ENCODE results near the gene INS.
"Not testable (repeated sequence)": the region's sequence is repeated elsewhere in the genome, so short reads cannot be mapped to it uniquely, and the experiment has no call there.

DNA sequence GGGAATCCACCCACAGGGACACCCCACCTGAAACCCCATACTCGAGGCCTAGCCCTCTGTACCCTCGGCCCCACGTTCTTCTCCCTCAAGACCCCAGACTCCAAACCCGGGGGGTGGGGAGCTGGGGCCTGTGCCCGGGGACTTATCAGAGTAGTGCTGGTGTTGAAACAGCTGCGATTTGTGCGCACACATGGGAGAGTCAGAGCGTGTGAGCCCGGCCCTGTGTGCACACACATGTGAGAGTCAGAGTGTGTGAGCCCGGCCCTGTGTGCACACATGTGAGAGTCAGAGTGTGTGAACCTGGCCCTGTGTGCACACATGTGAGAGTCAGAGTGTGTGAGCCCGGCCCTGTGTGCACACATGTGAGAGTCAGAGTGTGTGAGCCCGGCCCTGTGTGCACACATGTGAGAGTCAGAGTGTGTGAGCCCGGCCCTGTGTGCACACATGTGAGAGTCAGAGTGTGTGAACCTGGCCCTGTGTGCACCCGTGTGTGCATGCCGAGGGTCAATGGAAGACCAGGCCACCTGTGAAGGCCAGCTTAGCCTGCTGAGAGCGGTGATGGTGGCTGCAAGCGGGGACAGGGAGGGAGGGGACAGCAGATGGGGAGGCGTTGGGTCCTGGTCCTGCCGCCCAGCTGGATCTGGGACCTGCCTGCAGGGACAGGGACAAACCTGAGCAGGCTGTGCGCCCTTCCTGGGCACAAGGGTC, 33.0 kb upstream of the INS start:
- TF ChIP-seq, protein P1, sequence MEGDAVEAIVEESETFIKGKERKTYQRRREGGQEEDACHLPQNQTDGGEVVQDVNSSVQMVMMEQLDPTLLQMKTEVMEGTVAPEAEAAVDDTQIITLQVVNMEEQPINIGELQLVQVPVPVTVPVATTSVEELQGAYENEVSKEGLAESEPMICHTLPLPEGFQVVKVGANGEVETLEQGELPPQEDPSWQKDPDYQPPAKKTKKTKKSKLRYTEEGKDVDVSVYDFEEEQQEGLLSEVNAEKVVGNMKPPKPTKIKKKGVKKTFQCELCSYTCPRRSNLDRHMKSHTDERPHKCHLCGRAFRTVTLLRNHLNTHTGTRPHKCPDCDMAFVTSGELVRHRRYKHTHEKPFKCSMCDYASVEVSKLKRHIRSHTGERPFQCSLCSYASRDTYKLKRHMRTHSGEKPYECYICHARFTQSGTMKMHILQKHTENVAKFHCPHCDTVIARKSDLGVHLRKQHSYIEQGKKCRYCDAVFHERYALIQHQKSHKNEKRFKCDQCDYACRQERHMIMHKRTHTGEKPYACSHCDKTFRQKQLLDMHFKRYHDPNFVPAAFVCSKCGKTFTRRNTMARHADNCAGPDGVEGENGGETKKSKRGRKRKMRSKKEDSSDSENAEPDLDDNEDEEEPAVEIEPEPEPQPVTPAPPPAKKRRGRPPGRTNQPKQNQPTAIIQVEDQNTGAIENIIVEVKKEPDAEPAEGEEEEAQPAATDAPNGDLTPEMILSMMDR (IDR thresholded peaks at IDR 0.05) = not testable (repeated sequence)
- TF ChIP-seq POLR2A (IDR thresholded peaks at IDR 0.05) = not testable (repeated sequence)

All from esophagus squamous epithelium (tissue), 4 donors.